Trophoblast cell (in vitro differentiated cells and primary cell): Measurements from ENCODE around the gene NFIX.

Experiments
- DNase-seq, 2 donors: peaks; one replicate each; pipeline ENCODE4 v3.0.0-alpha.2; 2016
- H2AFZ ChIP-seq: 2 replicates; pipeline ENCODE4 v1.6.1; 2013; ENCODE audit warnings: low read length, moderate library complexity, mild to moderate bottlenecking; ENCODE audit not compliant: insufficient read depth, poor library complexity
- H2AK5ac ChIP-seq: 2 replicates; pipeline ENCODE4 v1.6.1; 2013; ENCODE audit warnings: mild to moderate bottlenecking, low read length
- H2BK120ac ChIP-seq: 2 replicates; pipeline ENCODE4 v1.6.1; 2013; ENCODE audit warnings: low read length, mild to moderate bottlenecking, moderate library complexity; ENCODE audit not compliant: insufficient read depth, poor library complexity
- H2BK12ac ChIP-seq: 2 replicates; pipeline ENCODE4 v1.6.1; 2013; ENCODE audit warnings: mild to moderate bottlenecking, low read length, moderate library complexity
- H2BK5ac ChIP-seq: 2 replicates; pipeline ENCODE4 v1.6.1; 2013; ENCODE audit warnings: low read length, low read depth, moderate library complexity, mild to moderate bottlenecking; ENCODE audit not compliant: poor library complexity
- H3K14ac ChIP-seq: 2 replicates; pipeline ENCODE4 v1.6.1; 2013; ENCODE audit warnings: mild to moderate bottlenecking, low read length
- H3K18ac ChIP-seq: 2 replicates; pipeline ENCODE4 v1.6.1; 2013; ENCODE audit warnings: mild to moderate bottlenecking, low read length
- H3K23ac ChIP-seq: 2 replicates; pipeline ENCODE4 v1.6.1; 2013; ENCODE audit warnings: low read length
- H3K27ac ChIP-seq: 2 replicates; pipeline ENCODE4 v1.5.1; 2013; ENCODE audit warnings: low read depth, mild to moderate bottlenecking, inconsistent platforms, low read length, moderate library complexity
- H3K27me3 ChIP-seq: 2 replicates; pipeline ENCODE4 v1.6.1; 2013; ENCODE audit warnings: inconsistent platforms, mild to moderate bottlenecking, low read length, moderate library complexity; ENCODE audit not compliant: insufficient read depth
- H3K36me3 ChIP-seq, 2 experiments: 1 replicate in 1 of 2; 2 replicates in 1 of 2; pipeline ENCODE4 v1.6.1; 2013; ENCODE audit warnings: low read length in 2 of 2, mild to moderate bottlenecking in 2 of 2, moderate library complexity in 1 of 2; ENCODE audit not compliant: insufficient read depth in 2 of 2, control insufficient read depth in 1 of 2
- H3K4ac ChIP-seq: 2 replicates; pipeline ENCODE4 v1.6.1; 2013; ENCODE audit warnings: low read depth, mild to moderate bottlenecking, low read length, moderate library complexity
- H3K4me1 ChIP-seq, 2 experiments: 1 replicate in 1 of 2; 2 replicates in 1 of 2; pipeline ENCODE4 v1.6.1; 2013; ENCODE audit warnings: low read length in 2 of 2, mild to moderate bottlenecking in 2 of 2, moderate library complexity in 1 of 2; ENCODE audit not compliant: insufficient read depth in 2 of 2, control insufficient read depth in 1 of 2
- H3K4me2 ChIP-seq: 2 replicates; pipeline ENCODE4 v1.6.1; 2013; ENCODE audit warnings: inconsistent platforms, mild to moderate bottlenecking, low read length, moderate library complexity
- H3K4me3 ChIP-seq: 2 replicates; pipeline ENCODE4 v1.5.1; 2013; ENCODE audit warnings: mild to moderate bottlenecking, low read depth, low read length, inconsistent platforms
- H3K79me1 ChIP-seq: one replicate; pipeline ENCODE4 v1.6.1; 2013; ENCODE audit warnings: low read length
- H3K79me2 ChIP-seq: 2 replicates; pipeline ENCODE4 v1.6.1; 2013; ENCODE audit warnings: low read length, mild to moderate bottlenecking; ENCODE audit not compliant: control insufficient read depth, insufficient read depth, poor library complexity
- H3K9ac ChIP-seq: 2 replicates; pipeline ENCODE4 v1.6.1; 2013; ENCODE audit warnings: mild to moderate bottlenecking, low read length
- H3K9me3 ChIP-seq: 2 replicates; pipeline ENCODE4 v1.6.1; 2013; ENCODE audit warnings: low read depth, mild to moderate bottlenecking, control low read depth, inconsistent platforms, low read length; ENCODE audit not compliant: insufficient read depth
- H4K12ac ChIP-seq: 2 replicates; pipeline ENCODE4 v1.6.1; 2013; ENCODE audit warnings: low read depth, mild to moderate bottlenecking, low read length, moderate library complexity
- H4K8ac ChIP-seq: 2 replicates; pipeline ENCODE4 v1.6.1; 2013; ENCODE audit warnings: low read depth, mild to moderate bottlenecking, low read length, moderate library complexity
- H4K91ac ChIP-seq: one replicate; pipeline ENCODE4 v1.6.1; 2013; ENCODE audit warnings: low read depth, mild to moderate bottlenecking, low read length, moderate library complexity
- WGBS: extraction: QIAGEN DNeasy Blood & Tissue Kit; methylation state at CpG from one replicate; pipeline ENCODE4 v1.1.7; 2013; ENCODE audit warnings: missing lambda C conversion rate; ENCODE audit not compliant: insufficient read length, insufficient coverage; ENCODE audit errors: extremely low coverage; 5-methylcytosine and 5-hydroxymethylcytosine counted together

The NFIX gene

GRCh38 chr19:12946731-12947496 lies 48.4 kb upstream of the NFIX start:
- peak overlapping the region; percentile 57 for H3K4ac ChIP-seq
- no peak overlapping the region for H3K23ac ChIP-seq
- no peak overlapping the region for H2BK12ac ChIP-seq
- no peak overlapping the region for H4K91ac ChIP-seq
- no peak for DNase-seq
- no peaks in the 10 kb centered on the region for H3K27me3 ChIP-seq
- no peak overlapping the region for H2BK120ac ChIP-seq
- H3K27ac ChIP-seq = no peak overlapping the region
- peaks cover 63 to 67% of the 10 kb centered on the region in 2 experiments for H3K36me3 ChIP-seq
- no peak overlapping the region for H2BK5ac ChIP-seq
- H3K14ac ChIP-seq = no peak overlapping the region
- peak overlapping the region; percentile 95 for H3K4me2 ChIP-seq
- no peak overlapping the region for H4K12ac ChIP-seq
- H4K8ac ChIP-seq = peak overlapping the region; percentile 13
- peaks cover 8% of the 10 kb centered on the region for H3K79me1 ChIP-seq
- H2AFZ ChIP-seq = no peak overlapping the region
- H3K18ac ChIP-seq = no peak overlapping the region
- peak overlapping the region; percentile 97 for H3K4me3 ChIP-seq
- H3K9ac ChIP-seq = peak overlapping the region; percentile 14
- peaks cover 2% of the 10 kb centered on the region for H3K9me3 ChIP-seq
- no CpG with 5 or more reads among the region's 14 CpGs for WGBS
- H3K79me2 ChIP-seq = peaks cover 4% of the 10 kb centered on the region
- peaks cover 0 to 8% of the 10 kb centered on the region in 2 experiments for H3K4me1 ChIP-seq
- H2AK5ac ChIP-seq = no peak overlapping the region

- peaks cover 8% of the 10 kb centered on the region for H3K79me1 ChIP-seq
- no peak overlapping the region for H3K4me3 ChIP-seq
- H3K4me2 ChIP-seq = no peak overlapping the region
- peaks cover 2% of the 10 kb centered on the region for H3K9me3 ChIP-seq
- no peak overlapping the region for H2BK120ac ChIP-seq
- no CpG with 5 or more reads among the region's 28 CpGs for WGBS
- H4K91ac ChIP-seq = no peak overlapping the region
- no peak for DNase-seq
- H2BK12ac ChIP-seq = no peak overlapping the region
- no peak overlapping the region for H2AK5ac ChIP-seq
- no peak overlapping the region for H3K27ac ChIP-seq
- H3K23ac ChIP-seq = no peak overlapping the region
- peaks cover 4% of the 10 kb centered on the region for H3K79me2 ChIP-seq
- no peak overlapping the region for H3K14ac ChIP-seq
- H3K9ac ChIP-seq = no peak overlapping the region
- peaks cover 0 to 8% of the 10 kb centered on the region in 2 experiments for H3K4me1 ChIP-seq
- H3K27me3 ChIP-seq = no peaks in the 10 kb centered on the region
- H3K4ac ChIP-seq = peak overlapping the region; percentile 18
- H4K12ac ChIP-seq = no peak overlapping the region
- H4K8ac ChIP-seq = no peak overlapping the region
- no peak overlapping the region for H2BK5ac ChIP-seq
- no peak overlapping the region for H2AFZ ChIP-seq
- peaks cover 62 to 67% of the 10 kb centered on the region in 2 experiments for H3K36me3 ChIP-seq
- H3K18ac ChIP-seq = peak overlapping the region; percentile 38
These were observed 47.3 kb upstream of the NFIX start for GRCh38 chr19:12947702-12948611.

GRCh38 chr19:12948612-12949362 lies 46.5 kb upstream of the NFIX start:
- no peak overlapping the region for H4K8ac ChIP-seq
- H3K9ac ChIP-seq = no peak overlapping the region
- H3K4me3 ChIP-seq = no peak overlapping the region
- no peak overlapping the region for H3K4ac ChIP-seq
- no peak overlapping the region for H2BK120ac ChIP-seq
- H2BK12ac ChIP-seq = no peak overlapping the region
- H3K27me3 ChIP-seq = no peaks in the 10 kb centered on the region
- peaks cover 8% of the 10 kb centered on the region for H3K79me1 ChIP-seq
- H3K14ac ChIP-seq = no peak overlapping the region
- no peak overlapping the region for H3K27ac ChIP-seq
- no peak overlapping the region for H3K23ac ChIP-seq
- no peak overlapping the region for H2BK5ac ChIP-seq
- H3K9me3 ChIP-seq = peaks cover 2% of the 10 kb centered on the region
- WGBS = no CpG with 5 or more reads among the region's 30 CpGs
- peaks cover 4% of the 10 kb centered on the region for H3K79me2 ChIP-seq
- peaks cover 62 to 67% of the 10 kb centered on the region in 2 experiments for H3K36me3 ChIP-seq
- no peak overlapping the region for H2AK5ac ChIP-seq
- peaks cover 0 to 2% of the 10 kb centered on the region in 2 experiments for H3K4me1 ChIP-seq
- no peak overlapping the region for H4K12ac ChIP-seq
- no peak overlapping the region for H2AFZ ChIP-seq
- H4K91ac ChIP-seq = no peak overlapping the region
- H3K4me2 ChIP-seq = no peak overlapping the region
- H3K18ac ChIP-seq = peak overlapping the region; percentile 38
- no peak for DNase-seq
